PC-3 (cell line): ENCODE data around the gene TCTN2. TPM values are rescaled to one million over a fixed set of nuclear protein-coding genes. Genes with fewer than 3 reads are reported as not detected.

ENCODE experiments used
- ATAC-seq: fragments of 200-7000 bp; cut with Tn5 transposase; 2 replicates; pipeline ENCODE4 v1.9.1; 2020; ENCODE audit warnings: mild to moderate bottlenecking, moderate library complexity
- BruUV-seq: library from RNA; stranded (reverse); fragments of 400-500 nt; replicated peaks from 2 replicates; lab custom pipeline; 2021; lab: Mats Ljungman, UMichigan
- CTCF ChIA-PET: fragments of 300-600 bp; sonication (Branson Sonifier 250); formaldehyde crosslinking; loops from one replicate; lab custom pipeline; 2022; ENCODE audit warnings: antibody characterized with exemption; lab: Charles Lee
- POLR2A ChIA-PET: fragments of 300-600 bp; sonication (Branson Sonifier 250); formaldehyde crosslinking; loops from one replicate; lab custom pipeline; 2022; ENCODE audit warnings: antibody characterized with exemption; ENCODE audit not compliant: unreplicated experiment; lab: Charles Lee
- DNase-seq: peaks from one replicate; pipeline ENCODE4 v3.0.0-alpha.2; 2015
- H2AFZ ChIP-seq: fragments of 300-600 bp; sonication (generic); 2 replicates; pipeline ENCODE4 v1.6.0; 2016; ENCODE audit warnings: antibody characterized with exemption, low read length
- H3F3A ChIP-seq: fragments of 300-600 bp; sonication (generic); one replicate; pipeline ENCODE4 v1.6.0; 2017; ENCODE audit warnings: antibody characterized with exemption, low read length, control low read depth, mild to moderate bottlenecking; ENCODE audit not compliant: unreplicated experiment
- H3K27ac ChIP-seq: fragments of 300-600 bp; sonication (generic); 2 replicates; pipeline ENCODE4 v1.5.1; 2016; ENCODE audit warnings: mild to moderate bottlenecking, low read length
- H3K27me3 ChIP-seq: fragments of 300-600 bp; sonication (generic); 2 replicates; pipeline ENCODE4 v1.6.1; 2016; ENCODE audit warnings: low read length, mixed read lengths
- H3K36me3 ChIP-seq: fragments of 300-600 bp; sonication (generic); 2 replicates; pipeline ENCODE4 v1.6.1; 2016; ENCODE audit warnings: low read depth, mixed run types, low read length, mixed read lengths
- H3K4me1 ChIP-seq: fragments of 300-600 bp; sonication (generic); 2 replicates; pipeline ENCODE4 v1.5.1; 2016; ENCODE audit warnings: low read length; ENCODE audit not compliant: insufficient read depth
- H3K4me2 ChIP-seq: fragments of 300-600 bp; sonication (generic); 2 replicates; pipeline ENCODE4 v1.6.0; 2016; ENCODE audit warnings: low read length
- H3K4me3 ChIP-seq: fragments of 300-600 bp; sonication (generic); 2 replicates; pipeline ENCODE4 v1.5.1; 2016; ENCODE audit warnings: mild to moderate bottlenecking, low read length, mixed read lengths
- H3K79me2 ChIP-seq: fragments of 300-600 bp; sonication (generic); 2 replicates; pipeline ENCODE4 v1.6.1; 2017; ENCODE audit warnings: low read length, mixed read lengths
- H3K9ac ChIP-seq: fragments of 300-600 bp; sonication (generic); 2 replicates; pipeline ENCODE4 v1.6.0; 2016; ENCODE audit warnings: mild to moderate bottlenecking, low read length
- H3K9me2 ChIP-seq: fragments of 300-600 bp; sonication (generic); replicated peaks from 2 replicates; pipeline ENCODE4 v1.6.1; 2016; ENCODE audit warnings: mixed run types, low read length, mixed read lengths
- H3K9me3 ChIP-seq: fragments of 300-600 bp; sonication (generic); 2 replicates; pipeline ENCODE4 v1.6.1; 2016; ENCODE audit warnings: low read length, mixed read lengths
- H4K20me1 ChIP-seq: fragments of 300-600 bp; sonication (generic); 2 replicates; pipeline ENCODE4 v1.6.1; 2016; ENCODE audit warnings: low read length, mixed read lengths
- EZH2 ChIP-seq: fragments of 300-600 bp; sonication (generic); IDR thresholded peaks from one replicate; pipeline ENCODE4 v1.6.1; 2017; ENCODE audit warnings: antibody characterized with exemption, mild to moderate bottlenecking, low read length; ENCODE audit not compliant: unreplicated experiment
- EZH2phosphoT487 ChIP-seq: fragments of 300-600 bp; sonication (generic); IDR thresholded peaks from 2 replicates; pipeline ENCODE4 v1.6.1; 2018; ENCODE audit warnings: mild to moderate bottlenecking, antibody characterized with exemption, low read length, borderline replicate concordance
- intact Hi-C: fragments of 100-400 bp; cut with micrococcal nuclease; formaldehyde crosslinking; loops from 2 replicates; pipeline ENCODE4 v1.9.0; 2023
- total RNA-seq: library from RNA; depleted of rRNA; stranded (reverse); fragments of >200 nt; gene quantifications from 2 replicates; pipeline ENCODE4 v1.2.3, GENCODE V29; 2014
- TF ChIP-seq, protein P1 (sequence below): fragments of 300-600 bp; sonication (generic); conservative IDR thresholded peaks from 2 replicates; pipeline ENCODE4 v1.5.1; 2017; ENCODE audit warnings: antibody characterized with exemption, low read depth, mild to moderate bottlenecking, low read length

TCTN2 gene
- total RNA-seq, 1 experiment from 2014 or later, result 15.8 TPM

DNA sequence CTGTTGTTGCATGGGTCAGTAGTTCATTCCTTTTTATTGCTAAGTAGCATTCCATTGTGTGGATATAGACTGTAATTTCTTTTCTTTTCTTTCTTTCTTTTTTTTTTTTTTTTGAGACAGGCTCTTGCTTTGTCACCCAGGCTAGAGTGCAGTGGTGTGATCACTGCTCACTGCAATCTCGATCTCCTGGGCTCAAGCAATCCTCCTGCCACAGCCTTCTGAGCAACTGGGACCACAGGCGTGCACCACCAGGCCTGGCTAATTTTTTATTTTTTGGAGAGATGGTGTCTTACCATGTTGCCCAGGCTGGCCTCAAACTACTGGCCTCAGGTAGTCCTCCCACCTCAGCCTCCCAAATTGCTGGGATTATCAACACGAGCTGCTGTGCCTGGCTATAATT, 46.4 kb downstream of the TCTN2 start:
- Histone ChIP-seq H3K79me2 (peaks cover 31% of the 10 kb centered on the region), H3K4me3 (no peak overlapping the region), H3K27ac (no peak overlapping the region), H4K20me1 (no peaks in the 10 kb centered on the region), H3K27me3 (no peaks in the 10 kb centered on the region), H2AFZ (no peak overlapping the region), H3K36me3 (0 out of 2 replicates have a peak, but pooled peaks cover 6% of the 10 kb centered on the region), H3K9ac (no peak overlapping the region), H3K9me3 (no peaks in the 10 kb centered on the region), H3F3A (no peaks in the 10 kb centered on the region), H3K4me2 (no peak overlapping the region), H3K9me2 (no peaks in the 10 kb centered on the region), H3K4me1 (peaks cover 13% of the 10 kb centered on the region)
- intact Hi-C loops, result no loop called here
- POLR2A ChIA-PET, result no interaction called here
- DNase-seq (no peak), ATAC-seq (no peak)
- CTCF ChIA-PET, result no interaction called here
- no TSS peak for BruUV-seq
- TF ChIP-seq EZH2phosphoT487 (no peak), EZH2 (no peak)
- TF ChIP-seq, protein P1, sequence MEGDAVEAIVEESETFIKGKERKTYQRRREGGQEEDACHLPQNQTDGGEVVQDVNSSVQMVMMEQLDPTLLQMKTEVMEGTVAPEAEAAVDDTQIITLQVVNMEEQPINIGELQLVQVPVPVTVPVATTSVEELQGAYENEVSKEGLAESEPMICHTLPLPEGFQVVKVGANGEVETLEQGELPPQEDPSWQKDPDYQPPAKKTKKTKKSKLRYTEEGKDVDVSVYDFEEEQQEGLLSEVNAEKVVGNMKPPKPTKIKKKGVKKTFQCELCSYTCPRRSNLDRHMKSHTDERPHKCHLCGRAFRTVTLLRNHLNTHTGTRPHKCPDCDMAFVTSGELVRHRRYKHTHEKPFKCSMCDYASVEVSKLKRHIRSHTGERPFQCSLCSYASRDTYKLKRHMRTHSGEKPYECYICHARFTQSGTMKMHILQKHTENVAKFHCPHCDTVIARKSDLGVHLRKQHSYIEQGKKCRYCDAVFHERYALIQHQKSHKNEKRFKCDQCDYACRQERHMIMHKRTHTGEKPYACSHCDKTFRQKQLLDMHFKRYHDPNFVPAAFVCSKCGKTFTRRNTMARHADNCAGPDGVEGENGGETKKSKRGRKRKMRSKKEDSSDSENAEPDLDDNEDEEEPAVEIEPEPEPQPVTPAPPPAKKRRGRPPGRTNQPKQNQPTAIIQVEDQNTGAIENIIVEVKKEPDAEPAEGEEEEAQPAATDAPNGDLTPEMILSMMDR, result no peak

DNA sequence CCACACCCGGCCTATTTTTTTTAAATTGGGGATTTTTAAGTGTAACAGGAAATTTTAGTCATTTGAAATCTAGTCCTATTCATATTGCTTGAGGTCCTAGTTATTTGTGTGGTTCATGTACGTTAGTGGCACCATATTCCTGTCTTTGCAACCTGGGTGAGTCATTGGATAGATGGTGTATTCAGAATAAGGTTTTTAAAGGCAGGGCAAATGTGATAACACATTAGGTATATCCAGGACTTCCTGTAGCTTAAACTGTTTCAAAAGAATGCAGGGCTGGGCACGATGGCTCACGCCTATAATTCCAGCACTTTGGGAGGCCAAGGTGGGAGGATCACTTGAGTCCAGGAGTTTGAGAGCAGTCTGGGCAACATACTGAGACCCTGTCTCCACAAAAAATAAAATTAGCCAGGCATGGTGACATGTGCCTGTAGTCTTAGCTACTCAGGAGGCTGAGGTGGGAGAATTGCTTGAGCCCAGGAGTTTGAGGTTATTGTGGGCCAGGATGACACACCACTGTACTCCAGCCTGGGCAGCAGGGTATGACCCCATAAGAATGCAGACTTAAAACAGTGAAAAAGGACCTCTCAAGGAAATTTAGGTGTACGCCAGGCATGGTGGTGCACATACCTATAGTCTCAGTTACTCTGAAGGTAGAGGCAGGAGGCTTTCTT, 49.4 kb downstream of the TCTN2 start:
- H3K27ac ChIP-seq, result no peak overlapping the region
- ATAC-seq, result no peak
- BruUV-seq, result no TSS peak

DNA sequence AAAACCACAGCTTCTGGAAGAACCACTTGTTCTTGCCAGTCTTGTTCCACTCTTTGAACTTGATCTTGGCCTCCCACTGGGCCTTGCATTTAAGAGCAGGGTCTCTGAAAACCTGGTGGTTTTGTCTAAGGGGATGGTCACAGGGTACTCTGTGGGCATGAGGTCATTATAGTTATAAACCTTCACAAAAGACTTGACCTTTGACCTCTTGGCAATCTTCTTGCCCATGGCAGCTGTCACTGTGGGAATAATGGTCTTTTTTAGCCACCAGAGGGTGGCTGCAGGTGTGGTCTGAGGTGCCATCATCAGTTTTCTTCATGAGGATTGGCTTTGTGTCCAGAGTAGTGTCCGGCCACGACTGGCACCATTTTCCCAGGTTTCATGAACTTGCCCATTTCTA, 50.3 kb downstream of the TCTN2 start:
- H3K4me3 ChIP-seq, result no peak overlapping the region
- H3K9ac ChIP-seq, result no peak overlapping the region
- no peaks in the 10 kb centered on the region for H3K79me2 ChIP-seq
- no peaks in the 10 kb centered on the region for H3K9me2 ChIP-seq
- CTCF ChIA-PET, result no interaction called here
- TF ChIP-seq EZH2, result no peak
- no peak overlapping the region for H2AFZ ChIP-seq
- no peaks in the 10 kb centered on the region for H3F3A ChIP-seq
- H3K27me3 ChIP-seq, result no peaks in the 10 kb centered on the region
- no peak for ATAC-seq
- no peak for DNase-seq
- no peak overlapping the region for H3K4me2 ChIP-seq
- no peak overlapping the region for H3K27ac ChIP-seq
- H3K36me3 ChIP-seq, result peaks cover 19% of the 10 kb centered on the region
- no TSS peak for BruUV-seq
- H3K4me1 ChIP-seq, result no peaks in the 10 kb centered on the region
- intact Hi-C loops, result no loop called here
- H3K9me3 ChIP-seq, result no peaks in the 10 kb centered on the region
- POLR2A ChIA-PET, result no interaction called here
- no peaks in the 10 kb centered on the region for H4K20me1 ChIP-seq

More for the DNA sequence above, 49.4 kb downstream of the TCTN2 start:
- Histone ChIP-seq H3F3A (no peaks in the 10 kb centered on the region), H3K4me2 (no peak overlapping the region), H3K4me1 (no peaks in the 10 kb centered on the region), H3K9ac (no peak overlapping the region), H3K9me3 (no peaks in the 10 kb centered on the region), H2AFZ (no peak overlapping the region), H4K20me1 (no peaks in the 10 kb centered on the region), H3K79me2 (0 out of 2 replicates have a peak, but pooled peaks cover 2% of the 10 kb centered on the region), H3K27me3 (no peaks in the 10 kb centered on the region), H3K4me3 (no peak overlapping the region), H3K9me2 (no peaks in the 10 kb centered on the region), H3K36me3 (peaks cover 13% of the 10 kb centered on the region; the same call in 1 of the 2 replicates)
- TF ChIP-seq, protein P1, result no peak
- TF ChIP-seq EZH2 (no peak), EZH2phosphoT487 (no peak)
- no peak for DNase-seq
- intact Hi-C loops, result no loop called here
- CTCF ChIA-PET, result no interaction called here
- POLR2A ChIA-PET, result no interaction called here
